Measurements from ENCODE around the gene AP3S1. TPM values are rescaled to one million over a fixed set of nuclear protein-coding genes. Genes with fewer than 3 reads are reported as not detected.
"Not testable (repeated sequence)": the region's sequence is repeated elsewhere in the genome, so short reads cannot be mapped to it uniquely, and the experiment has no call there.

Gene AP3S1
- total RNA-seq, 1 donor from 2014 or later: 67.5 TPM

DNA sequence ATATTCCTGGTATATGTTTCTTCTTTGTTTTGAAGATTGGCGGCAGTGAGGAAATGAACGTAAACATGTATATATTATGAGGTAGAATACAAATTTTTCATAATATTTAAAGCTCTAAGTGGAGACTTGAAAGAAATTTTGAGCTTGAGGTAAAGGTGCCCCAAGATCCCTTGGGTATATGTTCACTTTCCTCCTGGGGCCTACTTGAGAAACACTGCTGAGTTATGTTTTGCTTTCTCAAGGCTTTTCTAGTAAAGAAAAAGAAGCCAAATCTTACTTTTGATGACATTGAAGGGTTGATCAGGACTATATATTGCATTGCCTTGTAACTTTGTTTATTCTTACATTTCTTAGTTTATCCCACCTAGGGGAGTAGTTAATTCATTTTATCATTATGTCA, 30.7 kb downstream of the AP3S1 start:
- DNase-seq (ENCODE audit: low read depth): no peak

DNA sequence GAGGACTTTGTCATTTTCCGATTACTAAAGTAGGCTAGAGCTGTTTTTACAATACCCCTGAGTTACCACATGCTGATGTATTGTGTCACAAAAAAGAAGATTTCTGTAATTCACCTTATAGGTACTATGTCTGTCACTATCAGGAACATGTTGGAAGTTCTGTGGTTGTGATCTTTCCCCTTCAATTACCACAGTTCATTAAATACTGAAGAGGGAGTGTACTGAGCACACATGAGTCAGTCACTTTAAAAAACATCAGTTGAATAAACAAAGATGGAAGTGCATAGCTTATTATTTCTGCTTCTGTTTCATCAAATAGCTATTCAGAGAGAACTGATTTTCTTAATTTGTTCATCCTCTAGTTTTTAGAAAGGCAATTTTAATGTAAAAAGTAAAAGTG, 31.7 kb downstream of the AP3S1 start:
- DNase-seq (ENCODE audit: low read depth): peak; percentile 91

DNA sequence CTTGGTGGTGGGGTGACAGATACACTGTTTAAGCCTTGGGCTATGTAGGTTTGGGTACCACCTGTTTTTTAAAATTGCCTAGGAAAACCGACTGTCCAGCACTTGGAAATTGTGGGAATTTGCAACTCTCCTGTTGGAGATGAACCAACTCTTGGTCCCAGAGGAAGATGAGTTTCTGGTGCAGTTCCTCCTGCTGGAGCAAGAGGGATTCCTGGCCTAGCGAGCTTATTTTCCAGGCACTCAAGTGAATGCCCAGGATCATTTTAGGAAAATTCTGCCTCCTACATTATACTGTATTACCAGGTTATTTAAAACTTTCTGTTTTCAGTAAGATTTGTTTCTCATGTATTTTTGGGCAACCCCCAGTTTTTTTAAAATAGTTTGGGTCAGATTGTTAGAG, 33.7 kb downstream of the AP3S1 start:
- DNase-seq (ENCODE audit: low read depth): no peak

GRCh38 chr5:115877342-115877741, 35.6 kb downstream of the AP3S1 start:
- DNase-seq (ENCODE audit: low read depth): not testable (repeated sequence)

- not testable (repeated sequence) for DNase-seq (ENCODE audit: low read depth)
Observed at GRCh38 chr5:115882434-115882833, 40.7 kb downstream of the AP3S1 start.

DNA sequence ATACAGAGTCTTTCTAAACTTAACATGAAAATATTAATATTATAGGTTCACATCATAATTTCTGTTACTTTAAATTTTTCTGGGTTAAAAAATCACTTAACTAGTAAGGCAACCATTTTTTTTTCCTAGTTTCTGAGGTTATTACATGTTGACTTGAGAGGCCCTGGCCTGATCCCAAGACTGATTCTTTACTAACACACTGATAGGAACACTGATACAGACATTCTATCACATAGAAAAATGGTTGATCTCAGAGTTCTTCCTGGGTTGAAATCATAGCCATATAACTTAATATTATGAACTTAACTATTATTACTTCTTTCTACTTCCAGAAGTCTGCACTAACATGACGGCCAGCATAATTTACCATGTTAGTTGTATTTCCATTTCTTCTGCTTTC, 43.0 kb downstream of the AP3S1 start:
- DNase-seq (ENCODE audit: low read depth): no peak

DNA sequence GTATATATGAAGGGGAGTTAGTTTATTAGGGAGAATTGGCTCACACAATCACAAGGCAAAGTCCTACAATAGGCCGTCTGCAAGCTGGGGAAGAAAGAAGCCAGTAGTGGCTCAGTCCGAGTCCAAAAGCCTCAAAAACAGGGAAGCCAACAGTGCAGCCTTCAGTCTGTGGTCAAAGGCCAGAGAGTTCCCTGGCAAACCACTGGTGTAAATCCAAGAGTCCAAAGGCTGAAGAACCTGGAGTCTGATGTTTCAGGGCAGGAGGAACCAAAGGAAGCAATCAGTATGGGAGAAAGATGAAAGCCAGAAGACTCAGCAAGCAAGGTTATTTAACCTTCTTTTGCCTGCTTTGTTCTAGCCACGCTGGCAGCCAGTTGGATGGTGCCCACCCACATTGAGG, 43.5 kb downstream of the AP3S1 start:
- peak; percentile 36 for DNase-seq (ENCODE audit: low read depth)

DNA sequence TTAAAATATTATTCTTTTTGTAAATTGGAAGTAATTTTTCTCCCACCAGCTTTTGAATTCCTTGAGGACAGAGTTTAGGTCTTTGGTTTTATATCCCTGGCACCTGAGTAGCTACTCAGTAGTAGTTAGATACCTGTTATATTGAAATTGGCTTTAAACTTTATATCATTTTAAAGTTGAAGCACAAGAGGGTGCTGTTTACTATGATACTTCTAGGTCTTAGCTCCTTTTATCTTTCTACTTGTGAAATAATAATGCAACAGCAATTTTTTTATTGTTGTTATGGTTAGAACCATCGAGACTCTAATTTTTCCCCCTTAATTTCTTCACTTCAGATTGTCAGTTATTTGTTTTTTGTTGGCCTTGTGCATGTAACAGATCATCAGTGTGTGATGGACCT, 46.3 kb downstream of the AP3S1 start:
- DNase-seq (ENCODE audit: low read depth): peak; percentile 58

DNA sequence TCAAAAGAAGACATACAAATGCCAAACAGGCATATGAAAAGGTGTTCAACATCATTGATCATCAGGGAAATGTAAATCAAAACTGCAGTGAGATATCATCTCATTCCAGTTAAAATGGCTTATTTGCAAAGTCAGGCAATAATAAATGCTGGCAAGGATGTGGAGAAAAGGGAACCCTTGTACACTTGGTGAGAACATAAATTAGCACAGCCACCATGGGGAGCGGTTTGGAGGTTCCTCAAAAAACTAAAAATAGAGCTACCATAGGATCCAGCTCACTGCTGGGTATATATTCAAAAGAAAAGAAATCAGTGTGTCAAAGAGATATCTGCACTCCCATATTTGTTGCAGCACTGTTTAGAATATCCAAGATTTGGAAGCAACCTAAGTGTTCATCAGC, 50.3 kb downstream of the AP3S1 start:
- no peak for DNase-seq (ENCODE audit: low read depth)

GRCh38 chr5:115894342-115894741, 52.6 kb downstream of the AP3S1 start:
- peak; percentile 2 for DNase-seq (ENCODE audit: low read depth)

- no peak for DNase-seq (ENCODE audit: low read depth)
Observed at GRCh38 chr5:115895821-115896220, 54.1 kb downstream of the AP3S1 start.

DNA sequence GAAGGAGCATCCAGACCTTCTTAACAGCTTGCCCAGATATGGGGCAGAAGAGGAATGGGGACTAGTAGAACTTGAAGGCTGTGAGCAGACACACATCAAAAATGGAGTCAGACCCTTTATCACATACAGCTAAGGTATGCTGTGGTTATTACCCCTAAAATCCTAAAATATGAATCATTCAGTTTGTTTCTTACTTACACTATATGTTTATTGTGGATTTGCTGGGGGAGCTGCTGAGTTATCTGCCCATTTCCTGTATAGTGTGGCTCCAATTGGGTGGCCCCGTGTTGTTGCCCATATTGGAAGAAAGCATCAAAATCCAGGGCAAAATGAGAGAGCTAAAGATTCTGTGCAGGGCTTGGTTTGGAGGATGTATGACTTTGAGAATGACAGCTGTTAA, 56.9 kb downstream of the AP3S1 start:
- DNase-seq (ENCODE audit: low read depth): no peak

- DNase-seq (ENCODE audit: low read depth): no peak
Observed at GRCh38 chr5:115907177-115907576, 65.4 kb downstream of the AP3S1 start.

- not testable (repeated sequence) for DNase-seq (ENCODE audit: low read depth)
Observed at GRCh38 chr5:115913623-115914400, 72.1 kb downstream of the AP3S1 start.

- DNase-seq (ENCODE audit: low read depth): no peak
Observed at GRCh38 chr5:115920171-115920725, 78.5 kb downstream of the AP3S1 start.

DNA sequence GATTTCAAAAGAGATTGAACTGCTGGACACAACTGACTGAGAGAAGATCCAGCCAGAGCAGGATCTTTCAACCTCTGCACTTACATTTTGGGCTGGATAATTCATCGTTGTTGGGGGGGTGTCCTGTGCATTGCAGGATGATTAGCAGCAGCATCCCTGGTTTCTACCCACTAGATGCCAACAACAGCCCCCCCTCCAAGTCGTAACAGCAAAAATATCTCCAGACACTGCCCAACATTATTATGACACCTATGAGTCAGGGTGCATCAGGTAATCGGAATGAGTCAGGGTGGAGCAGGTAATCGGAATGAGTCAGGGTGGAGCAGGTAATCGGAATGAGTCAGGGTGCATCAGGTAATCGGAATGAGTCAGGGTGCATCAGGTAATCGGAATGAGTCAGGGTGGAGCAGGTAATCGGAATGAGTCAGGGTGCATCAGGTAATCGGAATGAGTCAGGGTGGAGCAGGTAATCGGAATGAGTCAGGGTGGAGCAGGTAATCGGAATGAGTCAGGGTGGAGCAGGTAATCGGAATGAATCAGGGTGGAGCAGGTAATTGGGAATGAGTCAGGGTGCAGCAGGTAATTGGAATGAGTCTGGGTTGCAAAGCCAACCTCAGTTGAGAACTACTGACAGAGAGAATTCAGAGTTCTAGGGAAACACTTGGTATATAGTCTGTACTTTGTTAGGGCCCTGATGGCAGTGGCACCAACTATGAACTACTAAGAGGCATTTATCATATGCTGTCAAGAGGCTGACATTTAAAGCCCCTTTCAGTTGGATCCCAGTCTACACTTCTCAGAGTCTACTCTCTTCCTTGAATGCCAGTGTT, 87.1 kb downstream of the AP3S1 start:
- not testable (repeated sequence) for DNase-seq (ENCODE audit: low read depth)

- DNase-seq (ENCODE audit: low read depth): not testable (repeated sequence)
Observed at GRCh38 chr5:115930171-115930570, 88.4 kb downstream of the AP3S1 start.

DNA sequence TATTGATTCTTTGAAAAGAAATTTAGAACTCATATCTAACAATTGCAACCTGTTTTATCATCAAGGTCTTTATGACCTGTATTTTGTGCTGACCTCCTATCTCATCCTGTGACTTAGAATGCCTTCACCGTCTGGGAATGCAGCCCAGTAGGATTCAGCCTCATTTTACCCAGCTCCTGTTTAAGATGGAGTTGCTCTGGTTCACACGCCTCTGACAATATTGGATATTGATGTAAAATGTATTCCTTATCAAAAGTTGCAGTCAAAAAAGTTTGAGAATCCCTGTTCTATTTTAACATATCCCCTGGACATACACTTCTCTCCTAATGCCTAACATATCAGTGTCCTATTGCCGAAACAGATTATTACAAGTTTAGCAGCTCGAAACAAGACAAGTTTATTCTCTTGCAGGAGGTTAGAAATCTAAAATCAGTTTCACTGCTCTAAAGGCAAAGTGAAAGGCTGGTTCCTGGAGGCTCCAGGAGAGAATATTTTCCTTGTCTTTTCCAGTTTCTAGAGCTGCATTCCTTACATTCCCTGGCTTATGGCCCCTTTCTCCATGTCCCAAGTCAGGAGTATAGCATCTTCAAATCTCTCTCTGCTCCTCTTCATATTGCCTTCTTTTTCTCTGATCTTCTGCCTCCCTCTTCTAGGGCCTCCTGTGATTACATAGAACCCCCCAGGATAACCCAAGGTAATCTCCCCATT, 89.0 kb downstream of the AP3S1 start:
- DNase-seq (ENCODE audit: low read depth): no peak

DNA sequence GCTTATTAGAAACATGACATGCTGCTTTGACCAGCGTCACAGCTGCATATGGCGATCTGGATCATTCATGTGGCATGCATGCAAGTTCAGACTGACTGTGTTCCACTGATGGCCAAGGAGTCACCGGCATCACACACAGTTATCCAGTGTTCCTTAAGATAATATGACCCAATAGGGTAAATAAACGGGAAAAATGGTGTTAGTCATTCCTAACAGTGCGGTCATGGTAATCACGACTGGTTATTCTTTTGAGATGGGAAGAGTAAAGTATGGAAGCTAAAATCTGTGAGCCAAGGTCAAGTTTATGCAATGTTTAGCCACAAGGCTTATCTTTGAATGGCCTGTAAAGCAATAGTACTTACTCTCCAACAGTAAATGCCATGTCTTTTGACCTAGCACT, 91.3 kb downstream of the AP3S1 start:
- no peak for DNase-seq (ENCODE audit: low read depth)

DNA sequence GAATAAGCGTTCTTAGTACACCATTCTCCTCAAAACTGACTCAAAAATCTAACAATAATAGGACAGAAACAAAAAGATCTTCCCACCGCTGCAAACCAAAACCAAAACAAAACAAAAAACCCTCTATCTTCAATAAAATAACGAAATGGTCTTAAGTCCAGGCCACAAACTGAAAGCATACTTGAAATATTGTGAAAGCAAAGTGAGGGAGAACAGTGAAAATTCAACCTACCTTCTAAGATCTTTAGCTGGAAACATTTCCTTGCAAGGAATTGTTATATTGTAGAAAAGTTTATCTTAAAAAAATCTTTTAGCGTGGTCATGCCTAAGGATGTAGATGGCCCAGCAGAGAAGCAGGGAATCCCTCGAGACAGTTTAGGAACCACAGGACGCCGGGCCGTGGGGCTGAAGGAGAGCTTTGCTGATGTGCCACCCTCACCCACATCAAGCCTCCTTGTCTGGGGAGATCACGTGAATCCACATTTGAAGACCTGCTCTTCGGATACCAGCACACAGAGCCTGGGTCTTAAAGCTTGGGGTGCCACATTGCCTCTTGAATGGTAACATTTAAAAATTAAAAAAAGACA, 92.7 kb downstream of the AP3S1 start:
- no peak for DNase-seq (ENCODE audit: low read depth)

DNA sequence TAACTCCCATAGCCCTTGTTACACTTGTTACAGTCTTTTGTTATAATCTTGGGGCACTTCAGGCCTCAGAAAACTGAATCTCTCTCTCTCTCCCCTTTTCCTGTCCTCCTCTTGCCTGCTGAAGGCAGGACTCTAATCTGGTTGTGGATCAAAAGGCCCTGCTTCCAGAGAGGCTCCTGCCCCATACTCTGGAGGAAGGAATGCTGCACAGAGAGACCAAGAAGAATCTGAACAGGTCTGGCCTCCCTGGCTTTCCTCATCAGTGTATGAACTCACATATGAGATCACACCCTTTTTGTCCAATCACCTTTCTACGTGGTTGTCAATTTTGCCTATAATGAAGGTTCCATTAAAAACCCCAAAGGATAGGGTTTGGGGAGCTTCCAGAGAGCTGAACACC, 94.3 kb downstream of the AP3S1 start:
- DNase-seq (ENCODE audit: low read depth): no peak

GRCh38 chr5:115939059-115939458, 97.3 kb downstream of the AP3S1 start:
- DNase-seq (ENCODE audit: low read depth): no peak

All from renal cortical epithelial cell (primary cell).